OCI-LY1 (cell line): ENCODE results near the gene LRIT2.

Source experiments
- H2AFZ ChIP-seq: fragments of 200-600 bp; sonication (generic), shearing (Covaris generic); 2 replicates; pipeline ENCODE4 v1.6.0; 2014; ENCODE audit warnings: antibody characterized with exemption, mild to moderate bottlenecking, low read length
- H3F3A ChIP-seq: fragments of 200-600 bp; sonication (generic), shearing (Covaris generic); 2 replicates; pipeline ENCODE4 v1.6.0; 2014; ENCODE audit warnings: mild to moderate bottlenecking, antibody characterized with exemption, low read length, moderate library complexity; ENCODE audit not compliant: insufficient read depth
- H3K27ac ChIP-seq: fragments of 200-600 bp; sonication (generic); 2 replicates; pipeline ENCODE4 v1.5.1; 2014; ENCODE audit warnings: low read length, mixed run types, mild to moderate bottlenecking, low read depth; ENCODE audit not compliant: poor library complexity, severe bottlenecking
- H3K27me3 ChIP-seq: fragments of 200-600 bp; sonication (generic); 2 replicates; pipeline ENCODE4 v1.6.0; 2014; ENCODE audit warnings: antibody characterized with exemption, mild to moderate bottlenecking, low read length, moderate library complexity; ENCODE audit not compliant: insufficient read depth
- H3K36me3 ChIP-seq: fragments of 200-600 bp; sonication (generic); 2 replicates; pipeline ENCODE4 v1.6.1; 2014; ENCODE audit warnings: mild to moderate bottlenecking, antibody characterized with exemption, low read length, moderate library complexity, mixed read lengths; ENCODE audit not compliant: insufficient read depth
- H3K4me1 ChIP-seq: fragments of 200-600 bp; sonication (generic); 2 replicates; pipeline ENCODE4 v1.5.1; 2014; ENCODE audit warnings: mild to moderate bottlenecking, low read length, moderate library complexity; ENCODE audit not compliant: insufficient read depth, severe bottlenecking
- H3K4me2 ChIP-seq: fragments of 200-600 bp; sonication (generic), shearing (Covaris generic); 2 replicates; pipeline ENCODE4 v1.6.1; 2014; ENCODE audit warnings: low read length
- H3K4me3 ChIP-seq: fragments of 200-600 bp; sonication (generic); 2 replicates; pipeline ENCODE4 v1.5.1; 2014; ENCODE audit warnings: low read length, low read depth, mild to moderate bottlenecking, mixed read lengths; ENCODE audit not compliant: poor library complexity, severe bottlenecking
- H3K79me2 ChIP-seq: fragments of 200-600 bp; shearing (Covaris generic); 2 replicates; pipeline ENCODE4 v1.6.1; 2016; ENCODE audit warnings: mixed run types, low read length, mixed read lengths; ENCODE audit not compliant: insufficient read depth
- H3K9ac ChIP-seq: fragments of 200-600 bp; sonication (generic), shearing (Covaris generic); 2 replicates; pipeline ENCODE4 v1.6.1; 2014; ENCODE audit warnings: mild to moderate bottlenecking, low read length, mixed read lengths
- H3K9me2 ChIP-seq: fragments of 200-600 bp; sonication (generic), shearing (Covaris generic); 2 replicates; pipeline ENCODE4 v1.6.1; 2014; ENCODE audit warnings: low read depth, mild to moderate bottlenecking, low read length, mixed read lengths
- H3K9me3 ChIP-seq: fragments of 200-600 bp; shearing (Covaris generic); 2 replicates; pipeline ENCODE4 v1.6.1; 2014; ENCODE audit warnings: low read length, mixed read lengths
- H4K20me1 ChIP-seq: fragments of 200-600 bp; sonication (generic), shearing (Covaris generic); 2 replicates; pipeline ENCODE4 v1.6.0; 2016; ENCODE audit warnings: mild to moderate bottlenecking, low read length; ENCODE audit not compliant: insufficient read depth
- EZH2 ChIP-seq: fragments of 200-600 bp; sonication (generic), shearing (Covaris generic); IDR thresholded peaks from 2 replicates; pipeline ENCODE4 v1.8.0; 2017; ENCODE audit warnings: borderline replicate concordance, mixed run types, mild to moderate bottlenecking, antibody characterized with exemption, low read length, moderate library complexity, mixed read lengths
- TF ChIP-seq, protein P1 (sequence below): fragments of 200-600 bp; sonication (generic), shearing (Covaris generic); IDR thresholded peaks from 2 replicates; pipeline ENCODE4 v1.5.1; 2017; ENCODE audit warnings: mild to moderate bottlenecking, antibody characterized with exemption, low read length, moderate library complexity, mixed read lengths

Gene LRIT2

GRCh38 chr10:84241185-84241790 is 15.9 kb upstream of the LRIT2 start, which contains the start of gene LRIT1:
TSS of gene LRIT1 (minus strand) at chr10:84241546. CDS start at chr10:84241439, 107 bp downstream.
- H2AFZ ChIP-seq = no peak within 1 kb of the TSS
- H3K4me2 ChIP-seq = no peak within 1 kb of the TSS
- no peak for TF ChIP-seq EZH2
- TF ChIP-seq, protein P1, sequence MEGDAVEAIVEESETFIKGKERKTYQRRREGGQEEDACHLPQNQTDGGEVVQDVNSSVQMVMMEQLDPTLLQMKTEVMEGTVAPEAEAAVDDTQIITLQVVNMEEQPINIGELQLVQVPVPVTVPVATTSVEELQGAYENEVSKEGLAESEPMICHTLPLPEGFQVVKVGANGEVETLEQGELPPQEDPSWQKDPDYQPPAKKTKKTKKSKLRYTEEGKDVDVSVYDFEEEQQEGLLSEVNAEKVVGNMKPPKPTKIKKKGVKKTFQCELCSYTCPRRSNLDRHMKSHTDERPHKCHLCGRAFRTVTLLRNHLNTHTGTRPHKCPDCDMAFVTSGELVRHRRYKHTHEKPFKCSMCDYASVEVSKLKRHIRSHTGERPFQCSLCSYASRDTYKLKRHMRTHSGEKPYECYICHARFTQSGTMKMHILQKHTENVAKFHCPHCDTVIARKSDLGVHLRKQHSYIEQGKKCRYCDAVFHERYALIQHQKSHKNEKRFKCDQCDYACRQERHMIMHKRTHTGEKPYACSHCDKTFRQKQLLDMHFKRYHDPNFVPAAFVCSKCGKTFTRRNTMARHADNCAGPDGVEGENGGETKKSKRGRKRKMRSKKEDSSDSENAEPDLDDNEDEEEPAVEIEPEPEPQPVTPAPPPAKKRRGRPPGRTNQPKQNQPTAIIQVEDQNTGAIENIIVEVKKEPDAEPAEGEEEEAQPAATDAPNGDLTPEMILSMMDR = no peak
- no peaks in the 10 kb centered on the region for H3K9me2 ChIP-seq
- no peak within 1 kb of the TSS for H3K27ac ChIP-seq
- H3K9ac ChIP-seq = no peak within 1 kb of the TSS
- H3K4me1 ChIP-seq = no peaks in the 10 kb centered on the region
- no peak within 1 kb of the TSS for H3K4me3 ChIP-seq
- H3K9me3 ChIP-seq = no peaks in the 10 kb centered on the region
- H3K27me3 ChIP-seq = no peaks in the 10 kb centered on the region
- H4K20me1 ChIP-seq = no peaks in the 10 kb centered on the region
- no peaks in the 10 kb centered on the region for H3K36me3 ChIP-seq
- H3K79me2 ChIP-seq = no peaks in the 10 kb centered on the region
- no peaks in the 10 kb centered on the region for H3F3A ChIP-seq

DNA sequence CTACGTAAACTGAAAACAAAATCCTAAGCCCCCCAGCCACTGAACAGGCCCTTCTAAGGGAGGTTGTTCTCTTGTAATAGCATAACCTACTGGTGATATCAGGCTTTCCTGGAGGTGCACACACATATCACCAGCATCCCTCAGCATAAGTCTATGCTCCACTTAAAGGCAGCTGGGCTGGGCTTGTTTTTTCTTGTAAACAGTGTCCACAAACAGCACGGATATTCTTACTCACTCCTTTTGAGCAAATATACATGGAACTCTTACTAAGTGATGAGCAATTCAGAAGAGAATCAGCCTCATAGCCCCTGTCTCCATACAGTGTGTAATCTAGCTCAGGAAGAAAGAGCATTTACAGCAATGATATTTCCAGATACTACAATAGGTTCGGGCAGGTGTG is 13.6 kb upstream of the LRIT2 start:
- TF ChIP-seq, protein P1 = no peak
- TF ChIP-seq EZH2 = no peak
- Histone ChIP-seq H2AFZ (no peak overlapping the region), H3F3A (no peaks in the 10 kb centered on the region), H3K4me1 (no peaks in the 10 kb centered on the region), H3K27me3 (no peaks in the 10 kb centered on the region), H4K20me1 (no peaks in the 10 kb centered on the region), H3K9me2 (no peaks in the 10 kb centered on the region), H3K79me2 (no peaks in the 10 kb centered on the region), H3K36me3 (no peaks in the 10 kb centered on the region), H3K27ac (no peak overlapping the region), H3K4me3 (no peak overlapping the region), H3K4me2 (no peak overlapping the region), H3K9me3 (no peaks in the 10 kb centered on the region), H3K9ac (no peak overlapping the region)

GRCh38 chr10:84237199-84238051 is 12.1 kb upstream of the LRIT2 start:
- Histone ChIP-seq H3K36me3 (no peaks in the 10 kb centered on the region), H3K27ac (no peak overlapping the region), H3K9me2 (no peaks in the 10 kb centered on the region), H3K4me2 (no peak overlapping the region), H2AFZ (no peak overlapping the region), H3K27me3 (no peaks in the 10 kb centered on the region), H4K20me1 (no peaks in the 10 kb centered on the region), H3K9ac (no peak overlapping the region), H3K9me3 (no peaks in the 10 kb centered on the region), H3K79me2 (no peaks in the 10 kb centered on the region), H3F3A (no peaks in the 10 kb centered on the region), H3K4me1 (no peaks in the 10 kb centered on the region), H3K4me3 (no peak overlapping the region)
- TF ChIP-seq, protein P1 = peak; percentile 14; the same call in 1 of the 2 replicates
- TF ChIP-seq EZH2 = no peak
